HG02623 (cell line): ENCODE data around the gene CRAMP1.

Experiments
- ATAC-seq: cut with Tn5 transposase; IDR thresholded peaks from one replicate; pipeline ENCODE4 v1.9.1; 2021; ENCODE audit warnings: moderate library complexity; ENCODE audit not compliant: unreplicated experiment

Gene CRAMP1

DNA sequence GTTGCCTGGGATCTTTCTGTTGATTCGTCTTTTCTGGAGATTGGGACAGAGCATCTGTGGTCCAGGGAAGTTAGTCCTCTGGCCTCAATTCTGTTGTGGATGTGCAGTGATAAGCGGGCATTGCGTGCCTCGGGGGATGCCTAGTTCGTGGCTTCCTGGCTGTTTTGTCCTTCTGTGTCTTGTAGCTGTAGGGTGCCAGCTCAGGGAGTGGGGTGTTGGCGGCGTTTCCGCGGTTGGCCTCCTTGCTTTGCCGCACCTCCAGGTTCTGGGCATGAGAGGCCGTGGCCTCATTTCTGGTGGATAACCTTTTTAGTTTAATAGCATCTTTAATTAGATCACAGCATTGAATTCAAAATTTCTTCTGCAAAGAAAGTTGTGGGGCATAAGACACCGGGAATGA lies 64.5 kb downstream of the CRAMP1 start:
- no peak for ATAC-seq

DNA sequence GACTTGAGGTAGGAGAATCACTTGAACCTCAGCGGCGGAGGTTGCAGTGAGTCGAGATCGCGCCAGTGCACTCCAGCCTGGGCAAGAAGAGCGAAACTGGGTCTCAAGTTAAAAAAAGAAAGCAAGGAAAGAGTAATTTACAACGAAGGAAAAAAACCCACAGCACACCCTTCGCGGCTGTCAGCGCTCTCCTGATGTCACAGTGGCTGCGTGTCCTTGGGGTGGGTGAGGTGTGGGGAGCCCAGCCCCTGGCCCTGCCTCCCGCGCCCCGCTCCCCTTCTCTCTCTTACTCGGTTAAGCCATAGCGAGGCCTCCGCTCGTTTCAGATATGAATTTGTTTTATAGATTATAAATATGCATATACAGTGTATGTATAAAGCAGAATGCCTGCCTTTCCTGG lies 65.2 kb downstream of the CRAMP1 start:
- no peak for ATAC-seq

DNA sequence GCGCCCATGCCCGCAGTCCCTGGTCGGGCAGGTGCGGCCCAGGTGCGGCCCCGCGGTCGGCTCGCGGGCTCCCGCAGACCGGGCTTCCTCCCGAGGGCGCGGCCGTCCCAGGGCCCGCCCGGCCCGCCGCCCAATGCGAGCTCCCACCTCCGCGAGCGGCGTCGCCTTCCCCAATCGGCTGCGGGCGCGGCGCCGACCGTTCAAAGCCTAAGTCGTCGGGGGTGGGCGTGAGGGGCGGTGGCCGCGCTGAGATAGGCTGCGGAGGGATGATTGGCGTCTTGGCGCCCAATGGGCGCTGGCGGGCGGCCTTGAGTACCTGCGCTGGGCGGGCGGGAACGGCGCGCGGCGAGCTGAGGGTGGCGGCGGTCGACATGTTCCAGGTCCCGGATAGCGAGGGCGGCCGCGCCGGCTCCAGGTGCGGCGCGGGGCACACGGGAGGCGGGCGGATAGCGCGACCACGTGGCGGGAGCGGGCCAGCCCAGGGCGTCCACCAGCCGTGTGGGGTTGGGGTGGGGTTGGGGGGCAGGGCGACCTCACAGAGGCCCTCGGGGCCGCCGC lies 65.9 kb downstream of the CRAMP1 start, which contains the start of gene JPT2:
TSS of gene JPT2 (plus strand) at position 338 of the 558 bp plus-strand sequence. CDS start at position 372, 34 bp downstream.
- ATAC-seq, result peak; percentile 92

DNA sequence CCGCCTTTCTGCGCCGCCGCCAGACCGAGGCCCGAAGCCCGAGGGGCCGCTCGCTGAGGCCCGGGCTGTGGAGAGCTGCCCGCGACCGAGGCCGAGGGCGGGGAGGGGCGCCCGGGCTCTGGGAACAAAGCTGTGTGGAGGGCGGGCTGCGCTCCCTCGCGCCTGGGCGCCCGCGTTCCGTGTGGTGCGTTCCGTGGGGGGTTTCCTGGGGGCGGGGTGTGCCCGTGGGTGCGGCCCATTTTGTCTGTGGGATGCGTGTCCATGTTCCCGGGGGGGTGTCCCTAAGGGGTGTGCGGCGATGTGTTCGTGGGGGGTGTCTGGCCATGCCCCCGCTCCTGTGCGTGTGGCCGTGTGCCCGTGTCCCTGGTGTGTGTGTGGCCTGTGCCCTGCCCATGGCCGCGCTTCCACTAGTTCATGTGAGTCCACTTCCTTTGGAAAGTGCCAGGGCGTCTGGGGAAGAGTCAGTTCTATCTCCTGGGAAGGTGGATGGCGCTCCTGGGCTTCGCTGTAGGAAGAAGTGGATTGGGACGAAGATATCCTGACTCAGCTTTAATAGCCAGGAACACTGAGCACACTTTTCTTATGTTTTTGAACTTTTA lies 66.4 kb downstream of the CRAMP1 start:
- no peak for ATAC-seq

DNA sequence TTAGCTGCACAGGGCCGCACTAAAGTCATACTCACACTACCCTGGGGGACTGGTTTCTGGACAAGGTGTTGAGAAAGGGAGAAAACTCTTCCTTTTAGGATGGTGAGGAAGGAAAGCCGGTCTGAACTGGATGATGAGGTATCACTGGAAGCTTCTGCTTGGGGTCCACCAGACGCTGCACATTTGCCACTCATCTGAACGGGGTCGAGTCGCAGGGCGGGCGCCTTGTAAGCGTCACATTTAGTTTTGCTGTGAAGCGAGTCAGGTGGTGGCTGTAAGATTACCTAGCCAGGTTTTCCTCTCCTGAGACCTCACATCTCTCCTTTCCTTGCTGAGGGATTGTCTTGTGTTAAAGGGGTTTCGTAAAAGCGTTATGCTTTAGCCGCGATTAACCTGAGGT lies 68.2 kb downstream of the CRAMP1 start:
- no peak for ATAC-seq

DNA sequence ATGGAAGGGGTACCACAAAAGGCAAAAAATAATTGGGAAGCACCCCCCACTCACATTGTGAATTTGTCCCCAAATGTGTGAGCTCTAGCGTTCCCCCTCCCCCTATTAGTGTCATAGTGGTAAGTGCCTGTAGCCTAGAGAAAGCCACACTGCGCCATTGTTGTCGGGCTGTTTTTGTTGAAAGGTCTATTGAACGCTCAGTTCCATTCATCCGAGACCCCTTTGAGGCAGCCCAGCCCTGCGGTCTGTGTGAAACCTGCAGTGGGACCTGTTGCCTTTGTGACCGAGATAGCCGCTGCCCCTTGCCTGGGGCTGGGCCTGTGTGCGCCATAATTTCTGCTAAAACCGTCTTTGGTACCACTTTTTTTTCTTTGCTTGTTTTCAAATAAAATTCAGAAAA lies 68.9 kb downstream of the CRAMP1 start:
- no peak for ATAC-seq

DNA sequence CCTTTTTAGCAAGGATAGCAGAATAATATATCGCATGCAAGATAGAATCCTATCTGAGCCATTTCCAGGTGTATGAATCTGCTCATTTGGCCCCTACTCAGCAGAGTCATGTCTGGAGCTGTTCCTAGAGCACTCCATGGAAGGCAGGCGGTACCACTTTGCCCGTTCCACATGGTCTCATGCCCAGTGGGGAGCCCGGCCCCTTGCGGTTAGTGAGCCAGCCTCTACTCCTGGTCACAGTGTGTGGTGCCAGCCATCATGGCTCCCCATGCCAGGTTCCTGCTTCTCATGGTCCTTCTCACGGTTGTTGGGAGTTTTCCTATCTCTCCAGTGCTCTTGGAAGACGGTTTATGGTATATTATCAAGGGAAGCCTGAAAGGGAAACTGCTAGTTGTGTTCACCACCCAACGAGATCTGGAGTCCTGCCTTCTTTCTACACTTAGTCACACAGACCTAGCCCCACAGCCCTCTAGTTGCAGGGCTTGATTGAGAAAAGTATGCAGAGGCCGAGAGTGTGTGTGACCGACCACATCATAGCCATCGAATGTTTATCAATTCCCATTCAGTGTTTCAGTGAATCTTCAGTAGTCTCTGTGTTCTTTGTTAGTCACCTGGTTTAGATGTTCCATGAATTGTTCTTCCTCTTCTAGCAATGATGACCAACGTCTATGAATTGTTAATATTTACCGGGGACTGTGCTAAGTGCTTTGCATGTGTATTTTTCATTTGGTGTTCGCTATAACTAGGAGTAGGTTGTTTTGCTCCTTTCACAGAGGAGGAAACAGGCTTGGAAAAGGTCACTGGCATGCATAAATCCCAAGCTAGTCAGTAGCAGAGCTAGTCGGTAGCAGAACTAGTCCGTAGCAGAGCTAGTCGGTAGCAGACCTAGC lies 75.5 kb downstream of the CRAMP1 start:
- no peak for ATAC-seq

DNA sequence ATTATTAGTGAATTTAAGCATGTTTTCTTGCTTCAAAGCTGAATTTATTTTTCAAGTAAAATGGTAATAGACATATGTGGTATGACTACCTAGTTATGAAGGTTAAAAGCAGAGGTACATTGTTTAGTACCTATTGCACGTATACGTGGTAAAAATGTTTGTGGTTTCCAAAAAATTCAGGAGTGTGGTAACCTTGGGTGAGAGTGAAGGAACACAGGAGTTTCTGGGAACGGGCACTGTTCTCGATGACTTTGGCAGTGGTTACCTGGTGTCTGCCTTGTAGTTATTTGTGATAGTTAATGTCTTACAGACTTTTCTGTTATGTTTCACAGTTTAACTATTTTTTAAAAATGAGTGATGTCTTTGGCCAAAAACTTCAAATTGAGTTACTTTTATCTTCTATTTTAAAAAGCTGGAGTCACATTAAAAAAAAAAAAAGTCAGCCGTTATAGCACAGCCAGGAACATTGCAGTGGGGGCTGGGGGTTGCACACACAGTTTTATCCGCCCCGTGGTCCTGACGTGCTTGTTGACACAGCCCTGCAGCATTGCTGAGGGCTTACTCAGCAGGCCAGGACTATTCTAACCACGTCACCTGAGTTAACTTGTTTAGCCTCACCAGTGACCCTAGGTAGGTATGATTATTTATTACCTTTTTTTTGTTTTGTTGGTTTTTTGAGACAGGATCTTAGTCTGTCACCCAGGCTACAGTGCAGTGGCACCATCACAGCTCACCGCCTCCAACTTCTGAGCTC lies 76.8 kb downstream of the CRAMP1 start:
- ATAC-seq, result no peak

DNA sequence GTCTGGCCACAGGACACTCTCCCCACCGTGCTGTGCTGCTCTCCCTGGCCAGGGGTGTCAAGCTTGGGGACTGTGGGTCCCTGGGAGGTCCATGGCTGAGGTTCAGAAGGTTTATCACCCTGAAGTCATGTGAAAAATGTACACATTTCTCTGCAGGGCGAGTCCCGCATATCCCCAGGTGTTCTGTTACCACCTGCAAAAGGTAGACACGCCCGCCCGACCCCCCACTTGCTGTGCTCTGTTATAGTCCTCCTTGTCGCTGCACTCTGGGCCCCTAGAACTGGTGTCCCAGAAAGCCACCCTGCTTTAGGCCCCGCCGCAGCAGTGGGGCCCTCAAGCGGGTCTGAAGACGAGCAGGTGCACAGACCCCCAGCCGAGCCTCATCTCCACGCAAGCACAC lies 77.7 kb downstream of the CRAMP1 start:
- no peak for ATAC-seq

DNA sequence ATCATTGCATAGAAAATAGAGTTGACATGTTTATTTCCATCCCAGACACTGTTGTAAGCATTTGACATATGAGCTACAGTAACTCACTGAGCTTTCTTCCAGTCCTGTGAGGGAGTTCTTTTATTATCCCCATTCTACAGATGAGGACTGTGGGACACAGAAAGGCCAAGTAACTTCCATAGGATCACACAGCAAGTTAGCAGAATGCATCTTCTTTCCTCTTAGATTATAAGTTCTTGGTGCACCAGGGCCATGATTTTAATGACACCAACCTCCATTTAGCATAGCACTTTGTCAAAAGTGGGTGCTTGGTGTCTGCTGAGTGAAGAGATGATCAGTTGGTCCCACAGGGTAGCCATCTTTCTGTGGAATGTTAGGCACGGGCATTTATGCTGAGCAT lies 78.7 kb downstream of the CRAMP1 start:
- no peak for ATAC-seq

DNA sequence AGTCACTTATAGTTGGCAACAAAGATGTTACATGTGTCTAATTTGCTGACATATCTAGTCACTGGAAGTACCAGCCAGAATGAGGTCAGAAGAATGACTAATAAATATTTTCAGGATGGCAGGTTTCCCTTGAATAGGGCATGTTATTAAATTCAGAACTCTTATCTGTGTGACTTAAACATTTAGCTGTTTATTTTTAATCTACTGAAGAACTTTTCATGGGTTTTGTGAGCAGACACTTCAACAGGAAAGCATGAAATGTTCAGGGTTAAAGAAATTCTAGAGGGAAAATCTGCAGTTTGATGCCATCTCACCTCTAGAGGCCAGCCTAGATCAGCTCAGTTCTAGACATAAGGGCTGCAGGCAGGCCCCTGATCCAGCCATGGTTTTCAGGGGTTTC lies 79.1 kb downstream of the CRAMP1 start:
- ATAC-seq, result no peak

DNA sequence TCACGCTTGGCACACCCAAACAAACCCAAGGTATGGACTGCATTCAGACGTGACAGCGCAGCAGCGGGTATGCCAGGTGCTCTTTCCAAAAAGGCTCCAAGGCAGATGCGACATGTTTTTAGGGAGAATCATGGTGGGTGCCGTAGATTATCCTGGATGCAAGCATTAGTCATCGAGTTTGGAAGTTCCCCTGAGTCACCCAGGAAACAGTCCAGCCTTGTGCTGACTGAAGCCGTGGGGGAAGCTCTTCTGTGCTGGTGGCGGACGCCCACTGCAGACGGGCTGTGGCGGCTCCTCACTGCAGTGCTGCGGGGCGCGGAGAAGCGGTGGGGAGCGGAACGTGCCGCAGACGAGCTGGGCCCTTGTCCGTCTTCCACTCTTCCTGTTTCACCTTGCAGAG lies 79.8 kb downstream of the CRAMP1 start:
- ATAC-seq, result no peak

DNA sequence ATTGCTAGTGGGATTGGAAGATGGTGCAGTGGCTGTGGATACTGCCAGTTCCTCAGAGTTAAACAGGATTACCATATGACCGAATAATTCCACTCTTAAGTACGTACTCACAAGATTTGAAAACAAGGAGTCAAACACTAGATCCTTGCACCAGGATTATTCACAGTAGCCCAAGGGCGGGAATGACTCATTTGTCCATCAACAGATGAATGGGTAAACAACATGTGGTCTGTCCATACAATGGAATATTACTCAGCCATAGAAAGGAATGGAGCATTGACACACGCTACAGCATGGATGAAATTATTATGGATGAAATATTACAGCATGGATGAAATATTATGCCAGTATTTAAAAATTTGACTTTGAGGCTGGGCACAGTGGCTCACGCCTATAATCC lies 84.7 kb downstream of the CRAMP1 start:
- ATAC-seq, result no peak

DNA sequence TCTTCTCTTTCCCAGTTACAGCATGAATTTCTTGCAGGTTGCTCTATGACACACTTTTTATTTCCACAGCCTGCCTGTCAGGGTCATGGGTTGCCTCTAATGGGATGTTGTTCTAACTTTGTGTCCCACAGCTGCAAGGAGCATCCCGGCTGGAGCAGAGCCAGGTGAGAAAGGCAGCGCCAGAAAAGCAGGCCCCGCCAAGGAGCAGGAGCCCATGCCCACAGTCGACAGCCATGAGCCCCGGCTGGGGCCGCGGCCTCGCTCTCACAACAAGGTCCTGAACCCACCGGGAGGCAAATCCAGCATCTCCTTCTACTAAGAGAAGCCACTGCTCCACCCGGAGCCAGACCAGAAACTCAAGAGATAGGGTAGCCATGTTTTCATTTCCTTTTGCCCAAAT lies 86.5 kb downstream of the CRAMP1 start:
- no peak for ATAC-seq

DNA sequence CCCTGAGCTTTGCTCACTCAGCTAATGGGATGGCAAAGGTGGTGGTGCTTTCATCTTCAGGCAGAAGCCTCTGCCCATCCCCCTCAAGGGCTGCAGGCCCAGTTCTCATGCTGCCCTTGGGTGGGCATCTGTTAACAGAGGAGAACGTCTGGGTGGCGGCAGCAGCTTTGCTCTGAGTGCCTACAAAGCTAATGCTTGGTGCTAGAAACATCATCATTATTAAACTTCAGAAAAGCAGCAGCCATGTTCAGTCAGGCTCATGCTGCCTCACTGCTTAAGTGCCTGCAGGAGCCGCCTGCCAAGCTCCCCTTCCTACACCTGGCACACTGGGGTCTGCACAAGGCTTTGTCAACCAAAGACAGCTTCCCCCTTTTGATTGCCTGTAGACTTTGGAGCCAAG lies 88.1 kb downstream of the CRAMP1 start:
- ATAC-seq, result no peak

DNA sequence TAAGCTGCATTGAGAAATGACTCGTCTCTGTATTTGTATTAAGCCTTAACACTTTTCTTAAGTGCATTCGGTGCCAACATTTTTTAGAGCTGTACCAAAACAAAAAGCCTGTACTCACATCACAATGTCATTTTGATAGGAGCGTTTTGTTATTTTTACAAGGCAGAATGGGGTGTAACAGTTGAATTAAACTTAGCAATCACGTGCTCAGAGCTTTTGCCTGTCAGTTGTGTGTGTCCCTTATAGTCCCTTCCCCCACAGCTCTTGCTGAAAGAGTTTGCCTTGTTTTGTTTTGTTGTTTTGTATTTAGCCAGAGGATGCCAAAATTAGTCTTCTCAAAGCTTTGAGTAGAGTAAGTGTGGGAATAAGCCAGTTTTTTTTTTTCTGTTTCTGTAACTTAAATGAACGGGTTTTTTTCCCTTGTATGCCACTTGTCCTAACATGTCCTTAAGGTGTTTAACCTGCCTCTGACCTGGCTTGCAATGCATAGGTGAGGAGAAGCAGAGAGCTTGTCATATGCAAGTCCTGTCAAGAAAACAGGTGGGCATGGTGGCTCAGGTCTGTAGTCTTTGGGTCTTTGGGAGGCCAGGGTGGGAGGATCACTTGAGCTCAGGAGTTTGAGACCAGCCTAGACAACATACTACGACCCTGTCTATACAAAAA lies 89.2 kb downstream of the CRAMP1 start:
- no peak for ATAC-seq

DNA sequence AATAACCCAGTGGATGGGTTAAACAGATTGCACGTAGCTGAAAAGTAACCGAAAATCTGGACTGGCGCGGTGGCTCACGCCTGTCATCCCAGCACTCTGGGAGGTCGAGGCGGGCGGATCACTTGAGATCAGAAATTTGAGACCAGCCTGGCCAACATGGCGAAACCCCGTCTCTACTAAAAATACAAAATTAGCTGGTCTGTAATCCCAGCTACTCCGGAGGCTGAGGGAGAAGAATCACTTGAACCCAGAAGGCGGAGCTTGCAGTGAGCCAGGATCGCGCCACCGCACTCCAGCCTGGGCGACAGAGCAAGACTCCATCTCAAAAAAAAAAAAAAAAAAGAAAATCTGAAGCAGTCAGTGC lies 93.1 kb downstream of the CRAMP1 start:
- peak; percentile 2 for ATAC-seq

DNA sequence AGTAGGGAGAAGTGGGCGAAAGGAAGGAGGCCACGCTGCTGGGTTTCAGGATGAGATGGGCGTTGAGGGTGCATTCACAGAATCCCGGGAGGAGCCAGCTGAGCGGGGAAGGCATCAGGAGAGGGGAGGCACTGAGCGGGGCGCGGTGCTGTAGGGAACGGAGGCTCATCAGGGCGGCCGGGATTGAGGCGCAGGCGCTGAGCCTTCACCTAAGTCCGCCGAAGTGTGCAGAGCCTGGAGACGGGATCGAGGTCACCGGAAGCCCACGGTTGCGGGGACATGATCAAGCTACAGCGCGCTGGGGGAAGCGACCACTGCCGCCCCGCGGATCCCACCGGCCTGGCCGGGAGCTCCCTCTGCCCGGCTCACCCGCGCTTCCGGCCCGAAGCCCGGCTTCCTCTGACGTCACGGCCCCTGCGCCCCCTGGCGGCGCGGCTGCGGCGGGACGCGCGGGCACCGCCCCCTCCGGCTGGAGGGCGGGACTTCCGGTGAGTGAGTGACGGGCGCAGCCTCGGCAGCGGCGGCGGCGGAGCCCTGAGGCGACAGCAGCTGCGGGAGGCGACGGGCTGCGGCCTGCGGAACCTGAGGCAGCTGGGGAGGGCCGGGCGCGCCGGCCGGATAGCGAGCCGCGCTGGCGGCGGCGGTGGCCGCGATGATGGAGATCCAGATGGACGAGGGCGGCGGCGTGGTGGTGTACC lies 93.7 kb downstream of the CRAMP1 start, which contains the start of gene MAPK8IP3:
TSS of gene MAPK8IP3 (plus strand) at position 508 of the 698 bp plus-strand sequence. CDS start at position 653, 145 bp downstream.
- peak; percentile 71 for ATAC-seq

DNA sequence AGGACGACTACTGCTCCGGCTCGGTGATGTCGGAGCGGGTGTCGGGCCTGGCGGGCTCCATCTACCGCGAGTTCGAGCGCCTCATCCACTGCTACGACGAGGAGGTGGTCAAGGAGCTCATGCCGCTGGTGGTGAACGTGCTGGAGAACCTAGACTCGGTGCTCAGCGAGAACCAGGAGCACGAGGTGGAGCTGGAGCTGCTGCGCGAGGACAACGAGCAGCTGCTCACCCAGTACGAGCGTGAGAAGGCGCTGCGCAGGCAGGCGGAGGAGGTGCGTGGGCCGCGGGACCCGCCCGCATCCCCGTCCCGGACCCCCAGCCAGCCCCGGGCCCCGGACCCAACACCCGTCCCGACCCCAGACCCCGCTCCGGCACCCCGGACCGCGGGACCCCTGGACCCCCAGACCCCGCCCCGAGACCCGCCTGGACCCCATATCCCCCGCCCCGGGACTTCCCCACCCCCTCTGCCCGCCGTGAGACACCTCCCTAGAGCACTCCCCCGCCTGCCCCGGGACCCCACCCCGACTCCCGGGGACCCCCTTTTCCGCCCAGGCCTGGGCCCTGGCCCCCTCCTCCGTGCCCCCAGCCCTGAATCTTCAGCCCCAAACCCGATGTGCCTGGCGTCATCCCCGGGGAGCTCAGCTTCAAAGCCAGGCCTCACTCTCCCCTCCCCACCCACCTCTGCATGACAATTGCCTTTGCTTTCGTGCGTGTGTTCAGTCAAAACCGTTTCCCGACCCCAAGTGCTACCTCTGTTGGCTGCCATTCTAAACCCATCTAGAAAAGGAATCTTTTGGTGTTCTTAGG lies 94.4 kb downstream of the CRAMP1 start:
- ATAC-seq, result peak; percentile 8
